HG02885 (cell line): ENCODE data around the gene RPL14.
"Not testable (repeated sequence)": the region's sequence is repeated elsewhere in the genome, so short reads cannot be mapped to it uniquely, and the experiment has no call there.

ENCODE experiments used
- ATAC-seq: cut with Tn5 transposase; IDR thresholded peaks from one replicate; pipeline ENCODE4 v1.9.1; 2021; ENCODE audit warnings: mild to moderate bottlenecking; ENCODE audit not compliant: unreplicated experiment, poor library complexity

Gene RPL14

GRCh38 chr3:40456940-40457823 is at the start of gene RPL14:
RPL14 (plus strand) TSS chr3:40457339; CDS start chr3:40457472, 133 bp downstream.
- ATAC-seq: peak; percentile 69

GRCh38 chr3:40407611-40408010 is 49.5 kb upstream of the RPL14 start:
- no peak for ATAC-seq

- no peak for ATAC-seq
Observed at GRCh38 chr3:40414270-40414669, 42.9 kb upstream of the RPL14 start.

- no peak for ATAC-seq
Observed at GRCh38 chr3:40417845-40418543, 39.1 kb upstream of the RPL14 start.

GRCh38 chr3:40422861-40423260 is 34.3 kb upstream of the RPL14 start:
- no peak for ATAC-seq

GRCh38 chr3:40427045-40427669 is 30.0 kb upstream of the RPL14 start:
- no peak for ATAC-seq

GRCh38 chr3:40432793-40433192 is 24.3 kb upstream of the RPL14 start:
- ATAC-seq: no peak

GRCh38 chr3:40437889-40438288 is 19.2 kb upstream of the RPL14 start:
- no peak for ATAC-seq

GRCh38 chr3:40445062-40445461 is 12.1 kb upstream of the RPL14 start:
- no peak for ATAC-seq

GRCh38 chr3:40445880-40446279 is 11.3 kb upstream of the RPL14 start:
- no peak for ATAC-seq

GRCh38 chr3:40450438-40450837 is 6.7 kb upstream of the RPL14 start:
- ATAC-seq: no peak

GRCh38 chr3:40451551-40451950 is 5.6 kb upstream of the RPL14 start:
- ATAC-seq: no peak

GRCh38 chr3:40452057-40452456 is 5.1 kb upstream of the RPL14 start:
- ATAC-seq: no peak

GRCh38 chr3:40452562-40452875 is 4.6 kb upstream of the RPL14 start:
- ATAC-seq: no peak

GRCh38 chr3:40452876-40453730 is 4.0 kb upstream of the RPL14 start:
- peak; percentile 93 for ATAC-seq

GRCh38 chr3:40453933-40454332 is 3.2 kb upstream of the RPL14 start:
- ATAC-seq: no peak

- no peak for ATAC-seq
Observed at GRCh38 chr3:40455328-40455727, 1.8 kb upstream of the RPL14 start.

GRCh38 chr3:40456279-40456939 is 730 bp upstream of the RPL14 start:
- ATAC-seq: no peak

- ATAC-seq: no peak
Observed at GRCh38 chr3:40458473-40458872, 1.3 kb downstream of the RPL14 start.

GRCh38 chr3:40460481-40460880 is 3.3 kb downstream of the RPL14 start:
- ATAC-seq: not testable (repeated sequence)
